ENCODE measurements around the gene EPHA8.

Gene EPHA8

DNA sequence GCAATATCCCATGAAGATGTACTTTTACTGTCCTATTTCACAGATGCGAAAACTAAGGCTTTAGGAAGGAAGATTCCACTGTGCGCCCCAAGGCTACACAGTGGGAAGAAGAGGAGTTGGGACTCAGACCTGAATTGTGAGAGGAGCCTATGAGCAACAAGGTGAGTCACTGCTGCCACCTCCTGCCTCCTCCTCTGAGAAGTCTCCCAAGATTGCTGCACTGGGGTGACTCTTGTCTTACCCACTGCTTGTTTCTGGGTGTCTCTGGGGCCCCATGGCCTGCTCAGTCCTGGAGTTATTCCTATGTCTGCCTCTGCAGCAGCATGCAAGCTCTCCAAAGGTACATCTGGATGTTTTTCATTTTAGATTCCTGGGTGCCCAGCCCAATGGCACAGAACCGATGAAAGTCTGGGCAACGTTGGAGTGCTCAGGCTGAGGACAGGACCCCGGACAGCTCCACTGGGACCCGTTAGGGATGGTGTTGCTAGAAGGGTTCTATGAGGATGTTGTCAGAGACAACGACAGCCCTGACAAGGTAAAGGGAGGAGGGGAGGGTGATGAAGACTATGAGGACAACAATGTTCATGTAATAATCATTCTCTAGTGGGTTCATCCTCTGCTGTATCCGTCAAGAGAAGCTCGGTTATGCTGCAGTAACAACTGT is 62.1 kb downstream of the EPHA8 start:
- DNase-seq = no peak

DNA sequence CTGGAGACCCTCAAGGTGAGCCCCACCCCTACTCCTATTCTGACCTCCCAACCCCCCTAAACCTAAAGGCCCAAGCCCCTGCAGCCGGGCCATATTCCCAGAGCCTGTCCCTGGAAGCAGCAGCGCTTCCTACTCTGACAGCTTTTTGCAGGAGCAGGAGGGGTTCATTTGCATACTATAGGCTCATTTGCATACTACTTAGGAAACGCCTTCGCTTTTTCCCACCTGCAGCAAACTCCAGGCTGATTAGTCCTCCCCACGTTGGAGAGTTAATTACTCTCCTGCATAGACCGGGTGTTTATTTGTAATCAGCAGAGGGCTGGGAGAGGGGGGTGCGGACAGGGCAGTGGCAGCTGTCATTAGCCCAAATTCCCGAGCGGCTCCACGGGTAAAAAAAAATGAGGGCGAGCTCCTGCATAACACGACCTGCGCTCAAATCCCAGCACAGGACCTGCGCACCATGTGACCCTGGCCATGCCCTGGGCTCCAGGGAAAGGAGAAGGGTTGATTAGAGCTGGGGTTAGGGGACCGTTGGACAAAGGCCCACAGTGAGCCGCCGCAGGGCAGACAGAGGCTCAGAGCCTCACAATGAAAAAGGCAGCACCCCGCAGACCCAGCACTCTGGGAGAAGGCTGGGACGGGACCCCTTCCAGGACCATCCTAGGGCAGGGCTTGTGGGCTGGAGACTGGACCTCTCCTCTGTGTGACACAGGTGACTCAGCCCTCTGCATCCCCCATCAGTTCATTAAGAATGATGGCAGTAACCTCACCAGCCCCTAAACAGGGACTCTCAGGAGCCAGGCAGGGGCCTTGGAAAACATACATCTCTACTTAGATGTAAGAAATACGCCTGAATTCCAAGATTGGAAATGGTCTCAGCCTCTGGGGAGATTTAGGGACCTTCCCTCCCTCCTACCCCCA is 63.2 kb downstream of the EPHA8 start:
- no peak for DNase-seq

GRCh38 chr1:22627331-22627730 is 64.0 kb downstream of the EPHA8 start:
- no peak for DNase-seq

GRCh38 chr1:22628698-22629444 is 65.6 kb downstream of the EPHA8 start:
- no peak for DNase-seq

DNA sequence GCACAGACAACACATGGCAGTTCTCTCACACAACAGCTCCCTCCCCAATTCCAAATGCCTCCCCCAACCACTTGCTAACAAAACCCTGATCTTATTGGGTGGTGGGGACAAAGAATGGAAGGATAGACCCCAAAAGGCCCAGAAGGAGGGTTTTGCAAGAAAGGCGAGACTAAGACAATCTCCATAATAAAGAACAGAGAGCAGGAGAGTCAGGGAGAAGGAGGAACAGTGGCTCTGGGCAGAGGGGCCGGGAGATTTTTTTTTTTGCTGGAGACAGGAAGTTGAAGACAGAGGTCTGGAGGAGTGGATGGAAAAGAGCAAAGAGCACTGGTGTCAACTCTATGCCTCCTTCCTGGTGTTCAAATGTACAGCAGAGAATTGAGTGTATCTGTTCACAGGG is 66.6 kb downstream of the EPHA8 start:
- no peak for DNase-seq

GRCh38 chr1:22633697-22634463 is 70.6 kb downstream of the EPHA8 start:
- no peak for DNase-seq

DNA sequence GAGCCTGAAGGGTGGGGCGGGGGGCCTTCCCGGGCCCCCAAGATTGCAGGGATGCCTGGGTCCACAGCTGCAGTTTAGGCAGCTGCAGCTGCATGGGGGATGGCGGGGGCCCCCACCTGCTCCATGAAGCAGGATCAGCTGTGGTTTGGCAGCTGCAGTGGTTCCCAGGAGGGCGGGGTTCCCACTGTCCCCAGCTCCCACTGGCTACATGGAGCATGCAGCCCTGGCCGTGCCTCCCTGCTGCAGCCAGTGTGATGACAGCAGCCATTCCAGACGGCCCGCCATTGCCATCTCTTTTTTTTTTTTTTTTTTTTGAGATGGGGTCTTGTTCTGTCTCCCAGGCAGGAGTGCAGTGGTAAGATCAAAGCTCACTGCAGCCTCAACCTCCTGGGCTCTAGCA is 72.1 kb downstream of the EPHA8 start:
- DNase-seq = no peak

DNA sequence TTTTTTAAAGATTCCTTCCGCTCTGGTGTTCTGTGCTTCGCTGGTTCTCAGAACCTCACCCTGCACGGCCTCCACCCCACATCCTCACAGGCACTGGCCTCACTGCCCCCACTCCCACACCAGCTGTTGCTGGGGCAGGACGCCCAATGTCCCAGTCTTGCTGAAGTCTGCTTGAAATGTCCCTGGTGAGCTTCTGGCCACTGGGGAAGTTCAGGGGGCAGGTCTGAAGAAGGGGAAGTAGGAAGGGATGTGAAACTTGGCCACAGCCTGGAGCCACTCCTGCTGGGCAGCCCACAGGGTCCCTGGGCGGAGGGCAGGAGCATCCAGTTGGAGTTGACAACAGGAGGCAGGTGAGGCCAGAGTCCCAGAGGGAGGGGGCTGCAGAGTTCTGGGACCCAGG is 73.1 kb downstream of the EPHA8 start, which contains the start of gene C1QA:
Gene C1QA, plus strand, starts transcription at position 276 of the 400 bp plus-strand sequence. CDS start 989 bp downstream, outside the sequence.
- DNase-seq = no peak

DNA sequence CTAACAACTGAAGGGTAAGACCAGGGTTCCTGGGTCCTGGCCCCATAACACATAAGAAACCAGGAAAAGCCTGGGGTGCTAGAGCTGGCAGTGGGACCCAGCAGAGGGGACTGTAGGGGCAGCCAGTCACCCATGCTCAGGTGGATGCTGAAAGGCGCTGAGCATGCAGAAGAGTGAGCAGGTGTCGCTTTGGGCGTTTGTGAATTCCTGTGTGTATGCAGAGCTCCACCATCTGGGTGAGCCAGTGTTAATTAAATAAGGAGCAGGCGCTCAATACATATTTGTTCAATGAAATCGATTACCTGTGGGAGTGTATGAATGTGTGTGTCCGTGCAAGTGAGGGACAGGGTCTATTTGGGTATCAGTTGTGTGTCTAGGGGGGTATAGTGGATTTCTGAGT is 73.6 kb downstream of the EPHA8 start:
- DNase-seq = no peak

- DNase-seq = no peak
Observed at GRCh38 chr1:22637907-22638445, 74.7 kb downstream of the EPHA8 start.

DNA sequence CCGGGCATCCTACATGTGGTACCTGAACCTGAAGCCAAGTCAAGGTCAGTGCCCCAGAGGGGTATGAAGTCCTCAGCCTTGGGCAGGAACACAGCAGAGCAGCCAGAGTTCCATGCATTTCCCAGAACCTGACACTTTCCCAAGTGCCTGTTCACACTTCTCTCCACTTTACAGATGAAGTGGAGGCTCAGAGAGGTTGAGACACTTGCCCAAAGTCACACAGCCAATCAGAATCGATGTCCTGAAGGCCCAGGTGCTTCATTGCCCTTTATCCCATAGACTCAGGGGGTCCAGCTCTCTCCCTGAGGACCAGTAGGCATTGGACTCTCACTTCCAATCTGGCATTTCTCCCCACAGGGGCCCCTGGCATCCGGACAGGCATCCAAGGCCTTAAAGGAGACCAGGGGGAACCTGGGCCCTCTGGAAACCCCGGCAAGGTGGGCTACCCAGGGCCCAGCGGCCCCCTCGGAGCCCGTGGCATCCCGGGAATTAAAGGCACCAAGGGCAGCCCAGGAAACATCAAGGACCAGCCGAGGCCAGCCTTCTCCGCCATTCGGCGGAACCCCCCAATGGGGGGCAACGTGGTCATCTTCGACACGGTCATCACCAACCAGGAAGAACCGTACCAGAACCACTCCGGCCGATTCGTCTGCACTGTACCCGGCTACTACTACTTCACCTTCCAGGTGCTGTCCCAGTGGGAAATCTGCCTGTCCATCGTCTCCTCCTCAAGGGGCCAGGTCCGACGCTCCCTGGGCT is 75.4 kb downstream of the EPHA8 start:
- no peak for DNase-seq

DNA sequence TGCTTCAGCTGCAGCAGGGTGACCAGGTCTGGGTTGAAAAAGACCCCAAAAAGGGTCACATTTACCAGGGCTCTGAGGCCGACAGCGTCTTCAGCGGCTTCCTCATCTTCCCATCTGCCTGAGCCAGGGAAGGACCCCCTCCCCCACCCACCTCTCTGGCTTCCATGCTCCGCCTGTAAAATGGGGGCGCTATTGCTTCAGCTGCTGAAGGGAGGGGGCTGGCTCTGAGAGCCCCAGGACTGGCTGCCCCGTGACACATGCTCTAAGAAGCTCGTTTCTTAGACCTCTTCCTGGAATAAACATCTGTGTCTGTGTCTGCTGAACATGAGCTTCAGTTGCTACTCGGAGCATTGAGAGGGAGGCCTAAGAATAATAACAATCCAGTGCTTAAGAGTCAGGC is 76.0 kb downstream of the EPHA8 start:
- DNase-seq = no peak

DNA sequence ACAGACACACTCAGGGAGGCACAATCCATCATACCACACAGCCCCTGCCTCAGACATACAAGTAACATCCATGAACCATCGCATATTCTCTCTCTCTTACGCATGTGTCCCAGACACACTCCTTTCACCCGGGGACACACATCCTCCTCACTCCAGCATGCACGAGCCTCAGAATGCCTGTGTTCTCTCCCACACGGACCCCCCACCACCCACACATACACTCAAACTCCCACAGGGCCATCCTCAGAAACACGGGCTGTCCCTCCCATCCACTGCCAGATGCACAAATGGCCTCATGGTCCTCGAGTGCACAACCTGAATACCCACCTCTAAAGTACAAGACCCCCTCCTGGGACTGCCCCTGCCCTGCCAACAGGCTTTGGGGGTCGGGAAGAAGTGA is 78.0 kb downstream of the EPHA8 start:
- no peak for DNase-seq

DNA sequence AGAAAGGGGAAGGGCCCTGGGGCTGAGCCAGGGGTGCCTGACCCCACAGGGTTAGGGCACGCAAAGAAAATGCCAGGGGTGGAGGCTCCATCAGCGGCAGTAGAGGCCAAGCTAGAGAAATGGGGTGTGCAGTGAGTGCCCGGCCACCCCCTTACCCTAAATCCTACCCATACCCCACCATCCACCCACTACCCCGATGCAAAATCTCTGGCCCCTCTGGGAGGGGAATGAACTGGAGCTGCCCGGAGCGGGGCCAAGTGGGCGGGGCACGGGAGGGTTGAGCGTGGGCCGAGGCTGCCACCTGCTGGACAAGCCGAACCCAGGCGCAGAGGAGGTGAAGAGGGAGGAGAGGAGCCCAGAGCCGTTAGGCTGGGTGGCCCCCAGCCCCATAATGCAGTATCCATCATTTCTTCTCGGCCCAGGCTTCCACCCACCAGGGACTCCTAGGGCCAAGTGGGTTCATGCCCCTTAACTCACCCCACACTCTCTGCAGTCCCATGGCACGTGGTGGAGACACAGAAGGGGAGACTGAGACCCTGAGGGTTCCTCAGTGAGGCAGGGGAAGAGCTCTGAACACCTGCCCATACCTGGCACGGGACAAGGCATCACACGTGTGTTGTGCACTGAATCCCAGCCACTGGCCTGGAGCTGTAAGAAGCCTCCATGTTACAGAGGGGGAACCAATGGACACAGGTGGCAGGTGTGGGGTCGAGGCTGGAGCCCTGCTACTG is 78.8 kb downstream of the EPHA8 start:
- peak; percentile 65 for DNase-seq

DNA sequence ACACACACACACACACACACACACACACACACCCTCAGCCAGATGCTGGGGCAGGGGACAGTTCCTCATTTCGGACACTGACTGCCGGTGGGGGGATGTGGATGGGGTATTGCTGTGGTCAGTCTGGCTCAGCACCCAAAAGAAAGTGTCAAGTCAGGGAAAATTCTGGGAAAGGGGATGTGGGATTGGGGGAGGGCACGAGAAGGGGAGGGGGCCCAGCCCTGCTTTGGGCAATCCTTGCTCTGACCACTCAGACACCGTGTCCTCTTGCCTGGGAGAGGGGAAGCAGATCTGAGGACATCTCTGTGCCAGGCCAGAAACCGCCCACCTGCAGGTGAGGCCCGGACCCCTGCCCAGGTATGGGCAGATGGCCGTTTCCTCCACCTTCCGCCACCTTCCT is 80.1 kb downstream of the EPHA8 start, which contains the start of gene C1QC:
Gene C1QC, plus strand, starts transcription at position 253 of the 400 bp plus-strand sequence. CDS start 391 bp downstream, outside the sequence.
- DNase-seq = no peak

GRCh38 chr1:22643928-22644327 is 80.6 kb downstream of the EPHA8 start:
- DNase-seq = no peak

GRCh38 chr1:22645931-22646330 is 82.6 kb downstream of the EPHA8 start:
- no peak for DNase-seq

- no peak for DNase-seq
Observed at GRCh38 chr1:22646384-22646783, 83.1 kb downstream of the EPHA8 start.

- no peak for DNase-seq
Observed at GRCh38 chr1:22650089-22650693, 86.9 kb downstream of the EPHA8 start.

Data from CD4-positive, alpha-beta T cell treated with Interleukin-17A for 1 hour (primary cell).